Esophagus squamous epithelium (tissue), 4 donors: ENCODE results near the gene LRG1.

Experiments used
- POLR2A ChIP-seq, 4 donors: fragments of 450-650 bp; IDR thresholded peaks; one replicate each; pipeline ENCODE4 v1.6.1; 2017; ENCODE audit warnings: antibody characterized with exemption in 4 of 4, mild to moderate bottlenecking in 4 of 4, moderate library complexity in 3 of 4
- TF ChIP-seq, protein P1 (sequence below), 6 experiments: fragments of 450-650 bp in 4 of 6; fragments of 200-600 bp in 2 of 6; sonication (generic) in 2 of 6; IDR thresholded peaks; one replicate each; pipeline ENCODE4 v1.5.1; 2016 to 2019; ENCODE audit warnings: antibody characterized with exemption in 6 of 6, mild to moderate bottlenecking in 4 of 6, moderate library complexity in 4 of 6

DNA sequence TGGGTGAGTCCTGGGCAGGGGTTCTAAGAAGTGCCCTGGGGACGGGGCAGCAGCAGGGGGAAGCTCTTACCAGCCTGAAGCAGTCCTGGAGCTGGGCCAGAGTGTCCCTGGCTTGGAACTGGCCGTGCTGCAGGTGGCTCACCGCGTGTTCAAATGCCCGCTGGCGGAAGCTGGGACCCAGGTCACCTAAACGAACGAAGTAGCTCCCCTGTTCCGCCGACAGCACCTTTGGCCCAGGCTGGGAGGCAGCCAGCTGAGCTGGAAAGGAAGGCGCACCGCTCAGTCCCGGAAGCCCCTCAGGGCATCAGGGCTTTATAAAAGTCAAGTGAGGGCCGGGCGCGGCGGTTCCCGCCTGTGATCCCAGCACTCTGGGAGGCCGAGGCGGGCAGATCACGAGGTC is 31.1 kb downstream of the LRG1 start:
- TF ChIP-seq, protein P1, sequence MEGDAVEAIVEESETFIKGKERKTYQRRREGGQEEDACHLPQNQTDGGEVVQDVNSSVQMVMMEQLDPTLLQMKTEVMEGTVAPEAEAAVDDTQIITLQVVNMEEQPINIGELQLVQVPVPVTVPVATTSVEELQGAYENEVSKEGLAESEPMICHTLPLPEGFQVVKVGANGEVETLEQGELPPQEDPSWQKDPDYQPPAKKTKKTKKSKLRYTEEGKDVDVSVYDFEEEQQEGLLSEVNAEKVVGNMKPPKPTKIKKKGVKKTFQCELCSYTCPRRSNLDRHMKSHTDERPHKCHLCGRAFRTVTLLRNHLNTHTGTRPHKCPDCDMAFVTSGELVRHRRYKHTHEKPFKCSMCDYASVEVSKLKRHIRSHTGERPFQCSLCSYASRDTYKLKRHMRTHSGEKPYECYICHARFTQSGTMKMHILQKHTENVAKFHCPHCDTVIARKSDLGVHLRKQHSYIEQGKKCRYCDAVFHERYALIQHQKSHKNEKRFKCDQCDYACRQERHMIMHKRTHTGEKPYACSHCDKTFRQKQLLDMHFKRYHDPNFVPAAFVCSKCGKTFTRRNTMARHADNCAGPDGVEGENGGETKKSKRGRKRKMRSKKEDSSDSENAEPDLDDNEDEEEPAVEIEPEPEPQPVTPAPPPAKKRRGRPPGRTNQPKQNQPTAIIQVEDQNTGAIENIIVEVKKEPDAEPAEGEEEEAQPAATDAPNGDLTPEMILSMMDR (IDR thresholded peaks at IDR 0.05), result no peak
- TF ChIP-seq POLR2A (IDR thresholded peaks at IDR 0.05), result no peak
